ENCODE data around the gene RASGEF1B. TPM values are rescaled to one million over a fixed set of nuclear protein-coding genes. Genes with fewer than 3 reads are reported as not detected.

Gene RASGEF1B
- 0.65 and 3.7 TPM in 2 replicates for total RNA-seq

GRCh38 chr4:81471588-81472280, at the start of gene RASGEF1B:
Gene RASGEF1B (minus strand): TSS chr4:81471907. CDS start chr4:81459508, 12,399 bp downstream.

